Left hindlimb (tissue), 1 donor: ENCODE measurements around the gene SKP2.

ENCODE experiments used
- DNase-seq: peaks from one replicate; pipeline ENCODE4 v3.0.0-alpha.2; 2018

Gene SKP2

GRCh38 chr5:36202521-36202961 lies 50.6 kb downstream of the SKP2 start:
- DNase-seq: no peak

GRCh38 chr5:36205329-36205728 lies 53.4 kb downstream of the SKP2 start:
- no peak for DNase-seq

GRCh38 chr5:36206913-36207312 lies 55.0 kb downstream of the SKP2 start:
- DNase-seq: no peak

- no peak for DNase-seq
These were observed 56.9 kb downstream of the SKP2 start for GRCh38 chr5:36208786-36209185.

GRCh38 chr5:36209664-36210063 lies 57.8 kb downstream of the SKP2 start:
- DNase-seq: no peak

- no peak for DNase-seq
These were observed 62.5 kb downstream of the SKP2 start for GRCh38 chr5:36214436-36214835.

- DNase-seq: no peak
These were observed 64.0 kb downstream of the SKP2 start for GRCh38 chr5:36215910-36216309.

GRCh38 chr5:36217567-36217966 lies 65.7 kb downstream of the SKP2 start:
- DNase-seq: no peak

- DNase-seq: no peak
These were observed 66.1 kb downstream of the SKP2 start for GRCh38 chr5:36217988-36218387.

- no peak for DNase-seq
These were observed 70.7 kb downstream of the SKP2 start for GRCh38 chr5:36222620-36223019.

- DNase-seq: no peak
These were observed 75.1 kb downstream of the SKP2 start for GRCh38 chr5:36227046-36227445.

- no peak for DNase-seq
These were observed 76.6 kb downstream of the SKP2 start for GRCh38 chr5:36228505-36228904.

- no peak for DNase-seq
These were observed 78.4 kb downstream of the SKP2 start for GRCh38 chr5:36230151-36230790.

GRCh38 chr5:36232533-36232932 lies 80.6 kb downstream of the SKP2 start:
- no peak for DNase-seq
